ENCODE measurements around the gene NXPH4. TPM values are rescaled to one million over a fixed set of nuclear protein-coding genes. Genes with fewer than 3 reads are reported as not detected.

Gene NXPH4
- total RNA-seq, 1 donor from 2014 or later = not detected

DNA sequence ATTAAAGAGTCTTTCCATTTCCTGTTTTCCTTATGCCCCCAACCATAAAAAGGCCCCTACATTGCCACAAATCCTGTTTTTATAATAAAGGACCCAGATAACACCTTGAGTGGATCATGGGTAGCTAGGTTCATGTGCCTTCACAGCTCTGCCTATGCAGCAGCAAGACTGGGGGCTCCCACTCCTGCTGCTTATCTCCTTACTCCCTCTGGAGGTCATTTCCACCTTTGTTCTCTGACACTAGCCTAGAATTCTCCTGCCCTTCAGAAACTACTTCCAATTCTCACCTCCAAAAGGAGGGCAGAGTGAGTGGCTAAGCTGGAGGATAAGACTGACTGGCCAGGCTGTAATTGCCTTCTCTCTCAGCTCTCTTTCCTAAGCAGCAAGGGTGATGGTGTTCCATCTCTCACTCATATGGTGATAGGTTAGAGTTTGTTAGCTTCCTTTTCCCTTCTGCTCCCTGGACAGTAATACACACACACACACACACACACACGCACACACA, 54.4 kb downstream of the NXPH4 start:
- H3K4me1 ChIP-seq = no peaks in the 10 kb centered on the region
- TF ChIP-seq, protein P1, sequence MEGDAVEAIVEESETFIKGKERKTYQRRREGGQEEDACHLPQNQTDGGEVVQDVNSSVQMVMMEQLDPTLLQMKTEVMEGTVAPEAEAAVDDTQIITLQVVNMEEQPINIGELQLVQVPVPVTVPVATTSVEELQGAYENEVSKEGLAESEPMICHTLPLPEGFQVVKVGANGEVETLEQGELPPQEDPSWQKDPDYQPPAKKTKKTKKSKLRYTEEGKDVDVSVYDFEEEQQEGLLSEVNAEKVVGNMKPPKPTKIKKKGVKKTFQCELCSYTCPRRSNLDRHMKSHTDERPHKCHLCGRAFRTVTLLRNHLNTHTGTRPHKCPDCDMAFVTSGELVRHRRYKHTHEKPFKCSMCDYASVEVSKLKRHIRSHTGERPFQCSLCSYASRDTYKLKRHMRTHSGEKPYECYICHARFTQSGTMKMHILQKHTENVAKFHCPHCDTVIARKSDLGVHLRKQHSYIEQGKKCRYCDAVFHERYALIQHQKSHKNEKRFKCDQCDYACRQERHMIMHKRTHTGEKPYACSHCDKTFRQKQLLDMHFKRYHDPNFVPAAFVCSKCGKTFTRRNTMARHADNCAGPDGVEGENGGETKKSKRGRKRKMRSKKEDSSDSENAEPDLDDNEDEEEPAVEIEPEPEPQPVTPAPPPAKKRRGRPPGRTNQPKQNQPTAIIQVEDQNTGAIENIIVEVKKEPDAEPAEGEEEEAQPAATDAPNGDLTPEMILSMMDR (IDR thresholded peaks at IDR 0.05) = no peak

DNA sequence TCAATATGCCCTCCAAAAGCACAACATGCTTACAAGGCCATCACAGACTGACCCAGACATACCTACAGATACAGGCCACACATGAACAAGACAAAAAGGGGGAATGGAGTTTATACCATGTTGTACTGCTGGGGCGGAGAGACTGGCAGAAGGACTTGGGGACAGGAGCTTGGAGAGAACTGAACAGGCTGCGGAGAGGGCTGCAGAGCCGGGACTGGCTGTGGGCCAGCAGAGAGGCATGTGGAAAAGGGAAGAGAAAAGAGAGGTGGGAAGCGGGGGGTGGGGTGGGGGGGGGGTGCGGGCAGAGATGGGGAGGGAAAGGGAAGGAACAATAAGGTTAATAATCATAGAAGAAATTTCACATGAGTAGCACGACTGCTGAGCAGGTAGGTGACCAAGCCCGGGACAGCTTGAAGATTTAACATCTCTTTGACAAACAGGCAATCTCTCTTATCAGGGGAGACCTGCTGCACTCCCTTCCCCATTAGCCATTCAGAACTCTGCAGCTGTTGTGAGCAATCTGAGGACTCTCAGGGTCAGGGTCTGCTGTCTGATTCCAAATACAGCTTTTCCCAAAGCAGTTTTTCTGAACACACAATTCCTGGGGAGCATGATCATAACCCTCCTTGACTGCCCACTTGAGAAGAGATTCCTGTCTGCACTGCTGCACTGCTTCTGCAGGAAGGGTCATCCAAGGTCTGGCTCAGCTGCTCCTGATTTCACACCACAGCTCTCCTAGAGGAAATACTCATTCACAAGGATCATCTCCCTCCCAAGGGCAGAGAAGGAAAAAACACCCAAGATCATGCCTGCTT, 56.0 kb downstream of the NXPH4 start:
- DNase-seq (no peak), ATAC-seq (no peak)
- TF ChIP-seq, protein P1 (IDR thresholded peaks at IDR 0.05) = no peak
- Histone ChIP-seq H3K4me3 (no peak overlapping the region), H3K27me3 (ENCODE audit: low read depth) (no peaks in the 10 kb centered on the region), H3K4me1 (no peaks in the 10 kb centered on the region), H3K27ac (no peak overlapping the region), H3K36me3 (peaks cover 86% of the 10 kb centered on the region), H3K9me3 (no peaks in the 10 kb centered on the region)
- intact Hi-C loops (cut with DNase I) = no loop called here

More for the DNA sequence above, 54.4 kb downstream of the NXPH4 start:
- H3K27ac ChIP-seq = no peak overlapping the region
- H3K27me3 ChIP-seq (ENCODE audit: low read depth) = no peaks in the 10 kb centered on the region
- no peak overlapping the region for H3K4me3 ChIP-seq
- intact Hi-C loops (cut with DNase I) = no loop called here
- no peaks in the 10 kb centered on the region for H3K9me3 ChIP-seq
- ATAC-seq = no peak
- peaks cover 87% of the 10 kb centered on the region for H3K36me3 ChIP-seq
- no peak for DNase-seq

DNA sequence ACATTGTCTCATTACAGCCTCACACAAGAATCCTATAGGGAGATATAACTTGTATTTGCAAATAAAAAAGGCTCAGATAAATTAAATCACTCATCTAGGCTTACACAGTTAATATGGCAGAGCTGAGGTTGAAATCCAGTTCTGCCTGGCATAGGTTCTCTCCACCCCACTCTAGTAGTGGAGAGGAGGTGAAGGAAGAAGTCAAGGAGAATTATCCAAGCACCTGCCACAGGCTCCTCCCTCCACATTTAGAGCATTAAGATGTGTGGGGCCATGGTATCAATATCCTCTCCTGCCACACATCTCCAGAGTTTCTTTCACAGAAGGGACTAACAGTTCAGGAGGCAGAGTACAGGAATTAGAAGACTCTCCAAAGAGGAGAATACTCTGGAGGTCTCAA, 56.9 kb downstream of the NXPH4 start:
- intact Hi-C loops (cut with DNase I) = no loop called here
- ATAC-seq = no peak

More for the DNA sequence above, 56.9 kb downstream of the NXPH4 start:
- Histone ChIP-seq H3K4me3 (no peak overlapping the region), H3K27ac (no peak overlapping the region), H3K36me3 (peaks cover 86% of the 10 kb centered on the region), H3K4me1 (no peaks in the 10 kb centered on the region), H3K27me3 (ENCODE audit: low read depth) (no peaks in the 10 kb centered on the region), H3K9me3 (no peaks in the 10 kb centered on the region)
- DNase-seq = no peak
- TF ChIP-seq, protein P1 (IDR thresholded peaks at IDR 0.05) = no peak

Small RNA genes within 50 kb of the gene (microRNA-seq; reads per million reads assigned to microRNA genes)
- 1.5 reads per million for gene MIR1228 (ENCODE audit: borderline number of aligned reads)

Other genes starting within 250 kb of the NXPH4 start
- 6.8 TPM for gene ZBTB39, start 210.2 kb upstream of the NXPH4 start, total RNA-seq
- gene TAC3, start 200.3 kb upstream of the NXPH4 start, total RNA-seq = not detected
- 2.9 TPM for gene MYO1A, start 166.7 kb upstream of the NXPH4 start, total RNA-seq
- 19.1 TPM for gene NEMP1, start 138.0 kb upstream of the NXPH4 start, total RNA-seq
- gene NAB2, start 127.7 kb upstream of the NXPH4 start, total RNA-seq = 28.9 TPM
- gene STAT6, start 105.4 kb upstream of the NXPH4 start, total RNA-seq = 269 TPM
- gene LRP1, start 88.3 kb upstream of the NXPH4 start, total RNA-seq = 404 TPM
- not detected for gene LRP1-AS, start 69.2 kb upstream of the NXPH4 start, total RNA-seq
- gene SHMT2, start 12.9 kb downstream of the NXPH4 start, total RNA-seq = 66.6 TPM
- gene STAC3, start 34.4 kb downstream of the NXPH4 start, total RNA-seq = 8.7 TPM
- gene R3HDM2, start 214.2 kb downstream of the NXPH4 start, total RNA-seq = 79.3 TPM
- gene INHBC, start 218.0 kb downstream of the NXPH4 start, total RNA-seq = not detected
- gene INHBE, start 238.5 kb downstream of the NXPH4 start, total RNA-seq = not detected
- gene GLI1, start 243.0 kb downstream of the NXPH4 start, total RNA-seq = 0.21 TPM